Thyroid gland (tissue), 4 donors: ENCODE results near the gene OR10J5. TPM values are rescaled to one million over a fixed set of nuclear protein-coding genes. Genes with fewer than 3 reads are reported as not detected.

ENCODE experiments used
- DNase-seq, 2 donors: peaks; one replicate each; pipeline ENCODE4 v3.0.0-alpha.2; 2019
- H3K27ac ChIP-seq, 3 donors: fragments of 200-600 bp; sonication (generic); 1 replicate in 2 of 3; 2 replicates in 1 of 3; pipeline ENCODE4 v1.5.1; 2016 to 2019; ENCODE audit warnings: mild to moderate bottlenecking in 1 of 3, moderate library complexity in 1 of 3
- H3K27me3 ChIP-seq: fragments of 200-600 bp; sonication (generic); one replicate; pipeline ENCODE4 v1.5.1; 2019
- H3K36me3 ChIP-seq, 2 donors: fragments of 200-600 bp; sonication (generic); one replicate each; pipeline ENCODE4 v1.5.1; 2016 to 2019
- H3K4me1 ChIP-seq, 2 donors: fragments of 200-600 bp; sonication (generic); one replicate each; pipeline ENCODE4 v1.5.1; 2017 to 2019
- H3K4me3 ChIP-seq, 3 donors: fragments of 200-600 bp; sonication (generic); replicated peaks in 1 of 3; 1 replicate in 2 of 3; 2 replicates in 1 of 3; pipeline ENCODE4 v1.5.1; 2016; ENCODE audit warnings: mild to moderate bottlenecking in 1 of 3
- H3K9me3 ChIP-seq: fragments of 200-600 bp; sonication (generic); one replicate; pipeline ENCODE4 v1.5.1; 2017
- CTCF ChIP-seq, 6 experiments: fragments of 200-600 bp in 3 of 6; fragments of 450-650 bp in 3 of 6; sonication (generic) in 3 of 6; IDR thresholded peaks; one replicate each; pipeline ENCODE4 v1.5.1; 2016 to 2019; ENCODE audit warnings: antibody characterized with exemption in 6 of 6, mild to moderate bottlenecking in 2 of 6, inconsistent platforms in 1 of 6, moderate library complexity in 1 of 6
- POLR2A ChIP-seq, 2 donors: fragments of 450-650 bp; IDR thresholded peaks; one replicate each; pipeline ENCODE4 v1.6.1; 2017; ENCODE audit warnings: antibody characterized with exemption in 2 of 2, mild to moderate bottlenecking in 2 of 2, moderate library complexity in 1 of 2
- WGBS, 2 donors: methylation state at CpG; one replicate each; pipeline ENCODE4 v1.1.5; 2017; 5-methylcytosine and 5-hydroxymethylcytosine counted together
- intact Hi-C: fragments of 100-400 bp; cut with DNase I; formaldehyde crosslinking; loops from one replicate; pipeline ENCODE4 v1.15.1; 2023
- total RNA-seq, 4 donors: library from RNA; depleted of rRNA; stranded (reverse); fragments of >200 nt; gene quantifications; one replicate each; pipeline ENCODE4 v1.2.3, GENCODE V29; 2016

The OR10J5 gene
- total RNA-seq, 4 donors from 2014 or later, result not detected

DNA sequence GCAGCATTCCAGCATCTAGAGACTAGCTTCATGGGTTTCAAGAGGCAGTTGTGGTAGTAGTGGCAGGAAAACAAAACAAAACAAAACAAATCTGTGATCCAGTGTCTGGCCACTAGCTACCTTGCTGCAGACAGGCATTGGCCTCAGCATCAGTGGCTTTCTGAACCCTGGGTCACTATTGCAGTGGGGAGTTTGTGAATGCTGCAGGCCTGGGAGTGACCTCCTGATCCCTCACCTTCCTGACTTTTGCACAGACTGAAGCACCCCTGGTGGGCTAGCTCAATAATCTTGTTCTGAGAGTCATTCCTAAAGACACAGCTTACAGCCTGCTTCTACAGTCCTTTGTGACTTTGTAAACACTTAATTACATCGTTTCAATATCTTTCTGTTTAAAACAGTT lies 26.9 kb upstream of the OR10J5 start:
- H3K36me3 ChIP-seq, result no peaks in the 10 kb centered on the region
- no peak for TF ChIP-seq CTCF (IDR thresholded peaks at IDR 0.05)
- TF ChIP-seq POLR2A (IDR thresholded peaks at IDR 0.05), result no peak
- H3K4me3 ChIP-seq, result no peak overlapping the region
- DNase-seq, result no peak
- H3K27ac ChIP-seq, result no peak overlapping the region
- no peaks in the 10 kb centered on the region for H3K9me3 ChIP-seq
- 27 to 36% methylated on average over 1 of the region's 1 CpG for WGBS, 2 donors
- no peaks in the 10 kb centered on the region for H3K27me3 ChIP-seq
- intact Hi-C loops, result no loop called here
- no peaks in the 10 kb centered on the region for H3K4me1 ChIP-seq

DNA sequence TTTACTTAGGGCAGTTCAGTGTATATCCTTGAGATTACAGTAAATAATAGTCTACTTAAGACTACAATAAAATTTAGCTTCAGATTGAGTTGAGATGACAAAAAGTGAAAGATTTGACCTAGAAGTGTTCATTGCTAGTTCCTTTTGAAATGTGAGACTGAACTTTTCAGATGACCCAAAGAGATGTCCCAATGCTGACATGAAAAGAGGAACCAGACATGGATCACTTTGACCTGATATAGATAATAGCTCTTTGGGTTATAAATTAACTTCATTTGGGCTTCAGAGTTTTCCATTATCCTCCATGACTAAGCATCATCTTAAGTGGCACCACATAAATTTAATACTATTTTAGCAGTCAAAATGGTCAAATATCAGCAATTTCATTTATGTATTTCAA lies 25.7 kb upstream of the OR10J5 start:
- H3K27me3 ChIP-seq, result no peaks in the 10 kb centered on the region
- no peak for TF ChIP-seq POLR2A (IDR thresholded peaks at IDR 0.05)
- no peak for TF ChIP-seq CTCF (IDR thresholded peaks at IDR 0.05)
- no peaks in the 10 kb centered on the region for H3K9me3 ChIP-seq
- H3K27ac ChIP-seq, result no peak overlapping the region
- H3K36me3 ChIP-seq, result no peaks in the 10 kb centered on the region
- H3K4me1 ChIP-seq, result no peaks in the 10 kb centered on the region
- no peak for DNase-seq
- H3K4me3 ChIP-seq, result no peak overlapping the region
- intact Hi-C loops, result no loop called here

- Histone ChIP-seq H3K9me3 (no peaks in the 10 kb centered on the region), H3K36me3 (no peaks in the 10 kb centered on the region), H3K27me3 (no peaks in the 10 kb centered on the region), H3K4me1 (no peaks in the 10 kb centered on the region), H3K4me3 (no peak overlapping the region), H3K27ac (no peak overlapping the region)
- intact Hi-C loops, result no loop called here
- DNase-seq, result no peak
- TF ChIP-seq CTCF (IDR thresholded peaks at IDR 0.05), result no peak
- no peak for TF ChIP-seq POLR2A (IDR thresholded peaks at IDR 0.05)
- WGBS, 2 donors, result 64 to 73% methylated on average over 2 of the region's 2 CpGs
Measured at GRCh38 chr1:159560599-159560998, 24.8 kb upstream of the OR10J5 start.

DNA sequence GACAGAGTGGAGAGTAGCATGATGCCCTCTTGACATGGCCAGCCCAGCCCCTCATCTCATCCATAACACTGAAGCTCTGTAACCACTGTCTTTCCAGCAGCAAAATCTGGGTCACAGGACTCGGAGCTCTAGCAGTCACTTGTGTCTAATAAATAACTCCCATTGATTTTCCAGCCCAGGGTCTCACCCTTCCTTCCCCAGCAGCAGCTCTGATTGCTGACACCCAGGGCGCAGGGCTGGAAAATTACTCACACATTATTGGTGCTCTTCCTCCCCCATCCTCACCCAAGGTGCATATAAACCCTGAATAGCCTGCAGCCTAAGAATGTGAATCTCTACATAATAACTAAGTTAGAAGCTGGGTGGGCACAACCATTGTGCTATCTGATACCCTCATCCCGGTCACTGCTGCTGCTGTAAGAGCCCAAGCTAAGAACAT lies 21.1 kb upstream of the OR10J5 start:
- H3K4me3 ChIP-seq, result no peak overlapping the region
- WGBS, 2 donors, result 63 to 72% methylated on average over 2 to 3 of the region's 3 CpGs
- TF ChIP-seq CTCF (IDR thresholded peaks at IDR 0.05) (no peak), POLR2A (IDR thresholded peaks at IDR 0.05) (no peak)
- no peaks in the 10 kb centered on the region for H3K27me3 ChIP-seq
- H3K9me3 ChIP-seq, result no peaks in the 10 kb centered on the region
- intact Hi-C loops, result no loop called here
- H3K4me1 ChIP-seq, result no peaks in the 10 kb centered on the region
- H3K27ac ChIP-seq, result no peak overlapping the region
- no peaks in the 10 kb centered on the region for H3K36me3 ChIP-seq
- no peak for DNase-seq

- Histone ChIP-seq H3K27me3 (no peaks in the 10 kb centered on the region), H3K36me3 (no peaks in the 10 kb centered on the region), H3K9me3 (no peaks in the 10 kb centered on the region), H3K27ac (no peak overlapping the region), H3K4me3 (no peak overlapping the region), H3K4me1 (no peaks in the 10 kb centered on the region)
- 63 to 66% methylated on average over 1 of the region's 1 CpG for WGBS, 2 donors
- DNase-seq, result no peak
- intact Hi-C loops, result no loop called here
- no peak for TF ChIP-seq CTCF (IDR thresholded peaks at IDR 0.05)
- TF ChIP-seq POLR2A (IDR thresholded peaks at IDR 0.05), result no peak
Measured at GRCh38 chr1:159554696-159555095, 18.9 kb upstream of the OR10J5 start.
